ENCODE measurements around the gene DVL1. TPM values are rescaled to one million over a fixed set of nuclear protein-coding genes. Genes with fewer than 3 reads are reported as not detected.
A peak's percentile ranks its signal among the peaks of the same experiment; 100 is the strongest.

The DVL1 gene
- total and polyA plus RNA-seq, 9 of the 15 experiments (the other 6 are each of a cell fraction or from before 2014, with no cell fraction given), result 0.62 to 135 (median 24.3) TPM

- no peak for TF ChIP-seq HNRNPK (IDR thresholded peaks at IDR 0.05; ENCODE audit: low read depth, low read length, poor library complexity, severe bottlenecking)
- TF ChIP-seq, protein P1, sequence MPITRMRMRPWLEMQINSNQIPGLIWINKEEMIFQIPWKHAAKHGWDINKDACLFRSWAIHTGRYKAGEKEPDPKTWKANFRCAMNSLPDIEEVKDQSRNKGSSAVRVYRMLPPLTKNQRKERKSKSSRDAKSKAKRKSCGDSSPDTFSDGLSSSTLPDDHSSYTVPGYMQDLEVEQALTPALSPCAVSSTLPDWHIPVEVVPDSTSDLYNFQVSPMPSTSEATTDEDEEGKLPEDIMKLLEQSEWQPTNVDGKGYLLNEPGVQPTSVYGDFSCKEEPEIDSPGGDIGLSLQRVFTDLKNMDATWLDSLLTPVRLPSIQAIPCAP (CRISPR knock-in tag; IDR thresholded peaks at IDR 0.05; ENCODE audit: borderline replicate concordance), result no peak
- TF ChIP-seq JUND (IDR thresholded peaks at IDR 0.05; ENCODE audit: borderline replicate concordance, low read depth, low read length), result 0 out of 2 replicates have a peak, but pooled peaks have one; percentile 21
- no peak for TF ChIP-seq JUND (tag; IDR thresholded peaks at IDR 0.05; ENCODE audit: borderline replicate concordance, low read depth, low read length)
- TF ChIP-seq, protein P2, sequence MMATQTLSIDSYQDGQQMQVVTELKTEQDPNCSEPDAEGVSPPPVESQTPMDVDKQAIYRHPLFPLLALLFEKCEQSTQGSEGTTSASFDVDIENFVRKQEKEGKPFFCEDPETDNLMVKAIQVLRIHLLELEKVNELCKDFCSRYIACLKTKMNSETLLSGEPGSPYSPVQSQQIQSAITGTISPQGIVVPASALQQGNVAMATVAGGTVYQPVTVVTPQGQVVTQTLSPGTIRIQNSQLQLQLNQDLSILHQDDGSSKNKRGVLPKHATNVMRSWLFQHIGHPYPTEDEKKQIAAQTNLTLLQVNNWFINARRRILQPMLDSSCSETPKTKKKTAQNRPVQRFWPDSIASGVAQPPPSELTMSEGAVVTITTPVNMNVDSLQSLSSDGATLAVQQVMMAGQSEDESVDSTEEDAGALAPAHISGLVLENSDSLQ (IDR thresholded peaks at IDR 0.05), result no peak
- no peak for TF ChIP-seq RAD51 (IDR thresholded peaks at IDR 0.05; ENCODE audit: borderline replicate concordance, low read depth)
- TF ChIP-seq RFX7 (CRISPR knock-in tag; IDR thresholded peaks at IDR 0.05), result no peak
- TF ChIP-seq CXXC5 (CRISPR knock-in tag; IDR thresholded peaks at IDR 0.05), result no peak
- TF ChIP-seq SOX6 (IDR thresholded peaks at IDR 0.05), result no peak
- no peak for TF ChIP-seq POLR3G (IDR thresholded peaks at IDR 0.05; ENCODE audit: extremely low read depth, insufficient read length, insufficient replicate concordance)
- no peak for TF ChIP-seq BCOR (IDR thresholded peaks at IDR 0.05)
- TF ChIP-seq ZNF165 (CRISPR knock-in tag; IDR thresholded peaks at IDR 0.05; ENCODE audit: borderline replicate concordance), result no peak
- no peak for TF ChIP-seq ZNF512 (tag; IDR thresholded peaks at IDR 0.05)
- peak in 1 of 2 experiments; percentile 69; a peak in 1 of 4 replicates for TF ChIP-seq MAZ (CRISPR knock-in tag; conservative IDR thresholded peaks at IDR 0.05 in 1 of 2, IDR thresholded peaks at IDR 0.05 in 1 of 2)
- TF ChIP-seq SNRNP70 (optimal IDR thresholded peaks at IDR 0.05; ENCODE audit: low read depth, low read length), result no peak
- TF ChIP-seq ZBTB8A (IDR thresholded peaks at IDR 0.05; ENCODE audit: partially characterized antibody), result no peak
- TF ChIP-seq ZBTB17 (CRISPR knock-in tag; IDR thresholded peaks at IDR 0.05), result no peak
- no peak for TF ChIP-seq RFX1 (IDR thresholded peaks at IDR 0.05)
- no peak for TF ChIP-seq GABPB2 (CRISPR knock-in tag; conservative IDR thresholded peaks at IDR 0.05)
Observed at GRCh38 chr1:1291548-1292441, 57.4 kb downstream of the DVL1 start (continued).
